HEK293T (cell line): ENCODE results near the gene LRRC8C.

ENCODE experiments used
- CTCF ChIA-PET: fragments of 350-600 bp; formaldehyde crosslinking; extraction: SDS; loops from one replicate; lab custom pipeline; 2021; ENCODE audit warnings: antibody characterized with exemption, inconsistent platforms; lab: Yijun Ruan, JAX
- POLR2A ChIA-PET: fragments of 350-600 bp; formaldehyde crosslinking; extraction: SDS; loops from one replicate; lab custom pipeline; 2020; ENCODE audit warnings: antibody characterized with exemption, inconsistent platforms; lab: Yijun Ruan, JAX
- DNase-seq: peaks from one replicate; pipeline ENCODE4 v3.0.0; 2012; ENCODE audit warnings: mixed read lengths; ENCODE audit errors: extremely low spot score
- ARNT ChIP-seq: fragments of 450-650 bp; IDR thresholded peaks from 2 replicates; pipeline ENCODE4 v1.6.1; 2017; ENCODE audit warnings: mild to moderate bottlenecking
- BHLHE40 ChIP-seq: fragments of 450-650 bp; IDR thresholded peaks from 2 replicates; pipeline ENCODE4 v1.6.1; 2016; ENCODE audit warnings: mild to moderate bottlenecking, moderate library complexity, borderline replicate concordance
- CTBP1 ChIP-seq: fragments of 450-650 bp; IDR thresholded peaks from 2 replicates; pipeline ENCODE4 v1.6.1; 2016; ENCODE audit warnings: borderline replicate concordance
- ELF4 ChIP-seq: fragments of 450-650 bp; IDR thresholded peaks from 2 replicates; pipeline ENCODE4 v1.6.1; 2017; ENCODE audit warnings: antibody characterized with exemption
- FOXA1 ChIP-seq: fragments of 450-650 bp; IDR thresholded peaks from 2 replicates; pipeline ENCODE4 v1.6.1; 2016; ENCODE audit warnings: mild to moderate bottlenecking
- FOXK2 ChIP-seq: fragments of 450-650 bp; IDR thresholded peaks from 2 replicates; pipeline ENCODE4 v1.6.1; 2016; ENCODE audit warnings: mild to moderate bottlenecking
- FOXM1 ChIP-seq: fragments of 450-650 bp; IDR thresholded peaks from 2 replicates; pipeline ENCODE4 v1.6.1; 2017; ENCODE audit warnings: mild to moderate bottlenecking, borderline replicate concordance
- HDGF ChIP-seq: fragments of 450-650 bp; IDR thresholded peaks from 2 replicates; pipeline ENCODE4 v1.6.1; 2017; ENCODE audit warnings: antibody characterized with exemption, borderline replicate concordance
- L3MBTL2 ChIP-seq: fragments of 450-650 bp; conservative IDR thresholded peaks from 2 replicates; pipeline ENCODE4 v1.6.1; 2016; ENCODE audit warnings: mild to moderate bottlenecking
- LEF1 ChIP-seq: fragments of 450-650 bp; IDR thresholded peaks from 2 replicates; pipeline ENCODE4 v1.6.1; 2017; ENCODE audit warnings: mild to moderate bottlenecking, borderline replicate concordance
- NFRKB ChIP-seq: fragments of 450-650 bp; IDR thresholded peaks from 2 replicates; pipeline ENCODE4 v1.6.1; 2016; ENCODE audit warnings: mild to moderate bottlenecking, moderate library complexity
- PKNOX1 ChIP-seq: fragments of 450-650 bp; IDR thresholded peaks from 2 replicates; pipeline ENCODE4 v1.6.1; 2016
- SP1 ChIP-seq: fragments of 450-650 bp; IDR thresholded peaks from 2 replicates; pipeline ENCODE4 v1.6.1; 2017
- SUZ12 ChIP-seq: fragments of 450-650 bp; IDR thresholded peaks from 2 replicates; pipeline ENCODE4 v1.6.1; 2016; ENCODE audit warnings: mild to moderate bottlenecking
- TARDBP ChIP-seq: fragments of 450-650 bp; IDR thresholded peaks from 2 replicates; pipeline ENCODE4 v1.6.1; 2016
- ZNF384 ChIP-seq: fragments of 450-650 bp; IDR thresholded peaks from 2 replicates; pipeline ENCODE4 v1.6.1; 2016

The LRRC8C gene

GRCh38 chr1:89667691-89668090 is 34.8 kb downstream of the LRRC8C start:
- DNase-seq = no peak
- TF ChIP-seq FOXM1 (no peak), L3MBTL2 (no peak), SP1 (no peak), ZNF384 (no peak), PKNOX1 (no peak), BHLHE40 (no peak), HDGF (no peak), ARNT (no peak), NFRKB (no peak), FOXA1 (no peak), CTBP1 (no peak), ELF4 (no peak), FOXK2 (no peak), TARDBP (no peak), SUZ12 (no peak), LEF1 (no peak)
- ChIA-PET POLR2A (interaction anchor here (1.1 kb wide), 1 partner anchor 29 kb away, joined by 3 read pairs; no protein-coding TSS in a partner anchor), CTCF (no interaction called here)

GRCh38 chr1:89668961-89669360 is 36.0 kb downstream of the LRRC8C start:
- POLR2A ChIA-PET = interaction anchor here (1.1 kb wide), 1 partner anchor 41 kb away, joined by 3 read pairs; no protein-coding TSS in a partner anchor
- TF ChIP-seq CTBP1 (no peak), HDGF (no peak), PKNOX1 (no peak), ELF4 (no peak), FOXM1 (no peak), ARNT (no peak), ZNF384 (no peak), BHLHE40 (no peak), FOXK2 (no peak), L3MBTL2 (no peak)
- CTCF ChIA-PET = no interaction called here

GRCh38 chr1:89669441-89669840 is 36.5 kb downstream of the LRRC8C start:
- no peak for TF ChIP-seq FOXK2
- TF ChIP-seq ARNT = no peak
- TF ChIP-seq LEF1 = no peak
- no peak for TF ChIP-seq SUZ12
- no peak for TF ChIP-seq PKNOX1
- TF ChIP-seq CTBP1 = no peak
- no peak for TF ChIP-seq ELF4
- TF ChIP-seq L3MBTL2 = no peak
- CTCF ChIA-PET = no interaction called here
- DNase-seq = no peak
- POLR2A ChIA-PET = interaction anchor here (1.1 kb wide), 1 partner anchor 41 kb away, joined by 3 read pairs; no protein-coding TSS in a partner anchor

More at GRCh38 chr1:89668961-89669360, 36.0 kb downstream of the LRRC8C start:
- no peak for DNase-seq

GRCh38 chr1:89670163-89670562 is 37.2 kb downstream of the LRRC8C start:
- DNase-seq = no peak
- POLR2A ChIA-PET = no interaction called here
- CTCF ChIA-PET = no interaction called here
- no peak for TF ChIP-seq SUZ12
- no peak for TF ChIP-seq TARDBP
- no peak for TF ChIP-seq FOXM1
- TF ChIP-seq FOXK2 = no peak
- TF ChIP-seq NFRKB = no peak
- no peak for TF ChIP-seq ELF4
- TF ChIP-seq ARNT = no peak
- TF ChIP-seq SP1 = no peak
- TF ChIP-seq ZNF384 = no peak
- no peak for TF ChIP-seq BHLHE40
- no peak for TF ChIP-seq CTBP1
- no peak for TF ChIP-seq PKNOX1

GRCh38 chr1:89670711-89671110 is 37.8 kb downstream of the LRRC8C start:
- TF ChIP-seq PKNOX1 = no peak
- TF ChIP-seq CTBP1 = no peak
- no peak for TF ChIP-seq FOXA1
- no peak for TF ChIP-seq L3MBTL2
- TF ChIP-seq BHLHE40 = no peak
- TF ChIP-seq FOXM1 = no peak
- no peak for TF ChIP-seq NFRKB
- TF ChIP-seq HDGF = no peak
- TF ChIP-seq TARDBP = no peak
- TF ChIP-seq SP1 = no peak
- TF ChIP-seq FOXK2 = no peak
- TF ChIP-seq ZNF384 = no peak
- TF ChIP-seq SUZ12 = no peak
- no peak for TF ChIP-seq ELF4
- TF ChIP-seq LEF1 = no peak
- no peak for TF ChIP-seq ARNT
- CTCF ChIA-PET = no interaction called here
- POLR2A ChIA-PET = no interaction called here

More at GRCh38 chr1:89670711-89671110, 37.8 kb downstream of the LRRC8C start:
- DNase-seq = no peak
